H9 (cell line): ENCODE data around the gene GTF2F2. TPM values are rescaled to one million over a fixed set of nuclear protein-coding genes. Genes with fewer than 3 reads are reported as not detected.

Experiments used
- DNase-seq: peaks from one replicate; pipeline ENCODE4 v3.0.0-alpha.2; 2017
- H2AFZ ChIP-seq: one replicate; pipeline ENCODE4 v1.6.1; 2013; ENCODE audit warnings: mild to moderate bottlenecking, low read length, control low read depth, moderate library complexity
- H2AK5ac ChIP-seq: 2 replicates; pipeline ENCODE4 v1.6.1; 2013; ENCODE audit warnings: low read length, control low read depth, mixed read lengths; ENCODE audit not compliant: insufficient read length
- H2BK120ac ChIP-seq: one replicate; pipeline ENCODE4 v1.6.1; 2013; ENCODE audit warnings: low read depth, mild to moderate bottlenecking, low read length, control low read depth, inconsistent platforms; ENCODE audit not compliant: poor library complexity, severe bottlenecking
- H2BK12ac ChIP-seq: 2 replicates; pipeline ENCODE4 v1.6.1; 2013; ENCODE audit warnings: low read length, control low read depth, mixed read lengths, low read depth; ENCODE audit not compliant: insufficient read length
- H2BK15ac ChIP-seq: 2 replicates; pipeline ENCODE4 v1.6.1; 2013; ENCODE audit warnings: low read depth, low read length, control low read depth
- H2BK20ac ChIP-seq: one replicate; pipeline ENCODE4 v1.6.1; 2013; ENCODE audit warnings: low read depth, mild to moderate bottlenecking, low read length, control low read depth, inconsistent platforms; ENCODE audit not compliant: poor library complexity, severe bottlenecking
- H2BK5ac ChIP-seq: 2 replicates; pipeline ENCODE4 v1.6.1; 2013; ENCODE audit warnings: low read length, control low read depth, mixed read lengths; ENCODE audit not compliant: insufficient read length
- H3K14ac ChIP-seq: 2 replicates; pipeline ENCODE4 v1.6.1; 2013; ENCODE audit warnings: low read length, control low read depth; ENCODE audit not compliant: insufficient read depth
- H3K18ac ChIP-seq: 2 replicates; pipeline ENCODE4 v1.6.1; 2013; ENCODE audit warnings: low read depth, mild to moderate bottlenecking, mixed read lengths, low read length, control low read depth; ENCODE audit not compliant: insufficient read length
- H3K23ac ChIP-seq: 2 replicates; pipeline ENCODE4 v1.6.1; 2013; ENCODE audit warnings: low read length, control low read depth, mixed read lengths, low read depth; ENCODE audit not compliant: insufficient read length
- H3K23me2 ChIP-seq: 2 replicates; pipeline ENCODE4 v1.6.1; 2013; ENCODE audit warnings: low read depth, mild to moderate bottlenecking, mixed read lengths, low read length, control low read depth; ENCODE audit not compliant: insufficient read length, poor library complexity, severe bottlenecking
- H3K27ac ChIP-seq: 2 replicates; pipeline ENCODE4 v1.5.1; 2013; ENCODE audit warnings: low read length, control low read depth, mixed read lengths, low read depth; ENCODE audit not compliant: insufficient read length
- H3K27me3 ChIP-seq: 2 replicates; pipeline ENCODE4 v1.6.1; 2013; ENCODE audit warnings: low read length, control low read depth, inconsistent platforms; ENCODE audit not compliant: insufficient read depth
- H3K4ac ChIP-seq: 2 replicates; pipeline ENCODE4 v1.6.1; 2013; ENCODE audit warnings: low read depth, mild to moderate bottlenecking, control low read depth, inconsistent platforms, low read length, moderate library complexity
- H3K4me1 ChIP-seq: 2 replicates; pipeline ENCODE4 v1.6.1; 2013; ENCODE audit warnings: low read length, control low read depth, inconsistent platforms; ENCODE audit not compliant: insufficient read depth
- H3K4me2 ChIP-seq: 2 replicates; pipeline ENCODE4 v1.6.1; 2013; ENCODE audit warnings: low read length, control low read depth, mixed read lengths; ENCODE audit not compliant: insufficient read length, insufficient read depth
- H3K56ac ChIP-seq: 2 replicates; pipeline ENCODE4 v1.6.1; 2013; ENCODE audit warnings: low read depth, mild to moderate bottlenecking, mixed read lengths, low read length, control low read depth; ENCODE audit not compliant: insufficient read length
- H3K79me1 ChIP-seq: 2 replicates; pipeline ENCODE4 v1.6.1; 2013; ENCODE audit warnings: low read depth, mild to moderate bottlenecking, moderate library complexity, low read length, control low read depth, inconsistent platforms; ENCODE audit not compliant: insufficient read depth, poor library complexity, severe bottlenecking
- H3K79me2 ChIP-seq: 2 replicates; pipeline ENCODE4 v1.6.1; 2013; ENCODE audit warnings: low read length, control low read depth, inconsistent platforms; ENCODE audit not compliant: insufficient read depth
- H3K9ac ChIP-seq: 2 replicates; pipeline ENCODE4 v1.6.1; 2013; ENCODE audit warnings: low read length, control low read depth, mixed read lengths; ENCODE audit not compliant: insufficient read length; ENCODE audit errors: extremely low read depth
- H3K9me3 ChIP-seq: one replicate; pipeline ENCODE4 v1.6.1; 2013; ENCODE audit warnings: low read depth, low read length, inconsistent platforms; ENCODE audit not compliant: control insufficient read depth
- H3T11ph ChIP-seq: one replicate; pipeline ENCODE4 v1.6.1; 2013; ENCODE audit warnings: mild to moderate bottlenecking, low read length, control low read depth, inconsistent platforms
- H4K20me1 ChIP-seq: one replicate; pipeline ENCODE4 v1.6.1; 2013; ENCODE audit not compliant: control insufficient read depth, insufficient read length, insufficient read depth
- H4K5ac ChIP-seq: 2 replicates; pipeline ENCODE4 v1.6.1; 2013; ENCODE audit warnings: low read depth, mild to moderate bottlenecking, mixed read lengths, low read length, control low read depth; ENCODE audit not compliant: insufficient read length
- H4K8ac ChIP-seq: replicated peaks from 2 replicates; pipeline ENCODE4 v1.6.1; 2013; ENCODE audit warnings: low read length, control low read depth, mixed read lengths, low read depth; ENCODE audit not compliant: insufficient read length
- H4K91ac ChIP-seq: 2 replicates; pipeline ENCODE4 v1.6.1; 2013; ENCODE audit warnings: low read depth, mild to moderate bottlenecking, moderate library complexity, mixed read lengths, low read length, control low read depth; ENCODE audit not compliant: insufficient read length
- H3K27ac Mint-ChIP-seq, 3 experiments: 2 replicates in 2 of 3; 3 replicates in 1 of 3; pipeline ENCODE4 v1.8.0; 2020 to 2021; ENCODE audit warnings: mixed read lengths in 3 of 3, mild to moderate bottlenecking in 1 of 3, moderate library complexity in 1 of 3
- H3K27me3 Mint-ChIP-seq: 2 replicates; pipeline ENCODE4 v1.8.0; 2021; ENCODE audit warnings: low read depth, mild to moderate bottlenecking, moderate library complexity, mixed read lengths
- H3K36me3 Mint-ChIP-seq, 3 experiments: 2 replicates in 2 of 3; 3 replicates in 1 of 3; pipeline ENCODE4 v1.8.0; 2020 to 2021; ENCODE audit warnings: low read depth in 3 of 3, mixed read lengths in 3 of 3; ENCODE audit not compliant: insufficient read depth in 1 of 3
- H3K4me1 Mint-ChIP-seq, 2 experiments: 2 replicates each; pipeline ENCODE4 v1.8.0; 2020; ENCODE audit warnings: mixed read lengths in 2 of 2
- H3K4me3 Mint-ChIP-seq, 2 experiments: 2 replicates in 1 of 2; 3 replicates in 1 of 2; pipeline ENCODE4 v1.8.0; 2020 to 2021; ENCODE audit warnings: mild to moderate bottlenecking in 2 of 2, mixed read lengths in 2 of 2, moderate library complexity in 1 of 2
- H3K9me3 Mint-ChIP-seq, 2 experiments: 2 replicates in 1 of 2; 3 replicates in 1 of 2; pipeline ENCODE4 v1.8.0; 2020; ENCODE audit warnings: mild to moderate bottlenecking in 2 of 2, mixed read lengths in 2 of 2, moderate library complexity in 1 of 2
- CTCF ChIP-seq: fragments of 200-600 bp; sonication (generic); conservative IDR thresholded peaks from 3 replicates; pipeline ENCODE4 v1.8.0; 2021; ENCODE audit warnings: antibody characterized with exemption, mild to moderate bottlenecking
- WGBS: extraction: QIAGEN DNeasy Blood & Tissue Kit; methylation state at CpG from one replicate; pipeline ENCODE4 v1.1.7; 2013; ENCODE audit warnings: missing lambda C conversion rate, low lambda C conversion rate, mixed read lengths; ENCODE audit not compliant: insufficient read length; ENCODE audit errors: extremely low coverage; 5-methylcytosine and 5-hydroxymethylcytosine counted together
- total RNA-seq: library from RNA; stranded (reverse); gene quantifications from 2 replicates; pipeline ENCODE4 v1.2.1, GENCODE V29; 2021

The GTF2F2 gene
- total RNA-seq, 1 experiment from 2014 or later, result 29.6 TPM

GRCh38 chr13:45149964-45150363 lies 29.7 kb downstream of the GTF2F2 start:
- Histone ChIP-seq H3K23me2 (no peaks in the 10 kb centered on the region), H2AK5ac (no peak overlapping the region), H2BK5ac (no peak overlapping the region), H3K4ac (no peak overlapping the region), H3K4me2 (no peak overlapping the region), H3K79me2 (no peaks in the 10 kb centered on the region), H4K8ac (no peak overlapping the region), H3K23ac (no peak overlapping the region), H3K9me3 (no peaks in the 10 kb centered on the region), H3K9ac (no peak overlapping the region), H3K56ac (no peak overlapping the region), H3K4me1 (no peaks in the 10 kb centered on the region), H2BK12ac (no peak overlapping the region), H3K18ac (no peak overlapping the region), H2BK15ac (no peak overlapping the region), H3K27me3 (no peaks in the 10 kb centered on the region), H3T11ph (no peak overlapping the region), H3K79me1 (peaks cover 7% of the 10 kb centered on the region), H2BK120ac (no peak overlapping the region), H4K5ac (no peak overlapping the region), H3K27ac (no peak overlapping the region), H4K20me1 (no peaks in the 10 kb centered on the region), H2BK20ac (no peak overlapping the region), H2AFZ (no peak overlapping the region), H3K14ac (no peak overlapping the region), H4K91ac (no peak overlapping the region)
- WGBS, result no CpG with 5 or more reads among the region's 1 CpG
- Mint-ChIP-seq H3K4me3 (no peak overlapping the region), H3K9me3 (no peaks in the 10 kb centered on the region), H3K27me3 (no peaks in the 10 kb centered on the region), H3K27ac (no peak overlapping the region), H3K36me3 (peaks cover 6 to 18% (median 16%) of the 10 kb centered on the region in 3 experiments), H3K4me1 (peaks cover 0 to 6% of the 10 kb centered on the region in 2 experiments; a peak in 1 of 4 replicates)
- DNase-seq, result no peak
- TF ChIP-seq CTCF, result no peak
